ENCODE results near the gene USP47. TPM values are rescaled to one million over a fixed set of nuclear protein-coding genes. Genes with fewer than 3 reads are reported as not detected.

USP47 gene
- total RNA-seq, 1 donor from 2014 or later = 45.1 TPM

DNA sequence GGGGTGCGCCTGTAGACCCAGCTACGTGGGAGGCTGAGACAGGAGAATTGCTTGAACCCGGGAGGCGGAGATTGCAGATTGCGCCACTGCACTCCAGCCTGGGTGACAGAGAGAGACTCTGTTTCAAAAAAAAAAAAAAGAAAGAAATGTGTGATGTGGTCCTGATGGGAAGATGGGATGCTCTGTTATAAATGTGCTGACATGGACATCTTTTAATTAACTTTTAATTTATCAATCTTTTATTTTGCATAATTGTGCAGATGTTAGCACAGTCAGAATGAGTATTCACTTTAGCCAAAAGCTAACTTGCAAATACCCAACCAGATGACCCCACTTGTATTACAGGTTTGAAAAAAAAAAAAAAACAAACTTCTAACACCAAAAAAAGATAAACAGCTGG is 23.8 kb upstream of the USP47 start:
- no peak overlapping the region for H3K4me3 Mint-ChIP-seq (ENCODE audit: unreplicated experiment)
- no peak for DNase-seq (ENCODE audit: low spot score)
- no peaks in the 10 kb centered on the region for H3K9me3 Mint-ChIP-seq (ENCODE audit: unreplicated experiment)
- no peaks in the 10 kb centered on the region for H3K36me3 Mint-ChIP-seq (ENCODE audit: low read depth, unreplicated experiment)
- TF ChIP-seq CTCF (IDR thresholded peaks at IDR 0.05; ENCODE audit: unreplicated experiment) = no peak
- H3K4me1 Mint-ChIP-seq (ENCODE audit: unreplicated experiment) = peaks cover 4% of the 10 kb centered on the region
- H3K27ac Mint-ChIP-seq (ENCODE audit: unreplicated experiment) = no peak overlapping the region
- no peaks in the 10 kb centered on the region for H3K27me3 Mint-ChIP-seq (ENCODE audit: unreplicated experiment)

- H3K4me1 Mint-ChIP-seq (ENCODE audit: unreplicated experiment) = peaks cover 4% of the 10 kb centered on the region
- H3K27ac Mint-ChIP-seq (ENCODE audit: unreplicated experiment) = no peak overlapping the region
- peaks cover 2% of the 10 kb centered on the region for H3K9me3 Mint-ChIP-seq (ENCODE audit: unreplicated experiment)
- H3K27me3 Mint-ChIP-seq (ENCODE audit: unreplicated experiment) = no peaks in the 10 kb centered on the region
- H3K36me3 Mint-ChIP-seq (ENCODE audit: low read depth, unreplicated experiment) = peaks cover 1% of the 10 kb centered on the region
- no peak overlapping the region for H3K4me3 Mint-ChIP-seq (ENCODE audit: unreplicated experiment)
- no peak for DNase-seq (ENCODE audit: low spot score)
- TF ChIP-seq CTCF (IDR thresholded peaks at IDR 0.05; ENCODE audit: unreplicated experiment) = no peak
Observed at GRCh38 chr11:11818529-11819121, 23.1 kb upstream of the USP47 start.

DNA sequence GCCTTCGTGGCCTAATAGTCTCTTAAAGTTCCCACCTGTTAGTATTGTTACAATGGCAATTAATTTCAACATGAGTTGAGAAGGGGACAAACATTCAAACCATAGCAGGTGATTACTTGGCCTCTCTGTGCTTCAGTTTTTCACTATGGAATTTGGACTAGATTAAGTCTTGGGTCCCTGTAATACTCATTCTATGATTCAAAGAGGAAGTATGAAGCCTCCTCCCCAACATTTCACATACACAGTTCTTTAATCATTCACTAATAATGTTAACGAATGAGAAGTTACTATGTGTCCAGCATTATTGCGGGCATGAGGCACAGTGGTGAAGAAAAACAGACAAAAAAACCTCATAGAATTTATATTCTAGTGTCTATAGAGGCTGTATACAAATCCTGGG is 19.9 kb upstream of the USP47 start:
- no peak for TF ChIP-seq CTCF (IDR thresholded peaks at IDR 0.05; ENCODE audit: unreplicated experiment)
- peaks cover 4% of the 10 kb centered on the region for H3K4me1 Mint-ChIP-seq (ENCODE audit: unreplicated experiment)
- DNase-seq (ENCODE audit: low spot score) = no peak
- H3K36me3 Mint-ChIP-seq (ENCODE audit: low read depth, unreplicated experiment) = peaks cover 10% of the 10 kb centered on the region
- H3K27me3 Mint-ChIP-seq (ENCODE audit: unreplicated experiment) = no peaks in the 10 kb centered on the region
- H3K27ac Mint-ChIP-seq (ENCODE audit: unreplicated experiment) = no peak overlapping the region
- no peak overlapping the region for H3K4me3 Mint-ChIP-seq (ENCODE audit: unreplicated experiment)
- H3K9me3 Mint-ChIP-seq (ENCODE audit: unreplicated experiment) = peaks cover 5% of the 10 kb centered on the region

GRCh38 chr11:11822946-11823345 is 18.8 kb upstream of the USP47 start:
- TF ChIP-seq CTCF (IDR thresholded peaks at IDR 0.05; ENCODE audit: unreplicated experiment) = no peak
- H3K27ac Mint-ChIP-seq (ENCODE audit: unreplicated experiment) = no peak overlapping the region
- H3K27me3 Mint-ChIP-seq (ENCODE audit: unreplicated experiment) = no peaks in the 10 kb centered on the region
- DNase-seq (ENCODE audit: low spot score) = no peak
- peaks cover 5% of the 10 kb centered on the region for H3K9me3 Mint-ChIP-seq (ENCODE audit: unreplicated experiment)
- H3K4me3 Mint-ChIP-seq (ENCODE audit: unreplicated experiment) = no peak overlapping the region
- H3K4me1 Mint-ChIP-seq (ENCODE audit: unreplicated experiment) = no peaks in the 10 kb centered on the region
- H3K36me3 Mint-ChIP-seq (ENCODE audit: low read depth, unreplicated experiment) = peaks cover 10% of the 10 kb centered on the region

DNA sequence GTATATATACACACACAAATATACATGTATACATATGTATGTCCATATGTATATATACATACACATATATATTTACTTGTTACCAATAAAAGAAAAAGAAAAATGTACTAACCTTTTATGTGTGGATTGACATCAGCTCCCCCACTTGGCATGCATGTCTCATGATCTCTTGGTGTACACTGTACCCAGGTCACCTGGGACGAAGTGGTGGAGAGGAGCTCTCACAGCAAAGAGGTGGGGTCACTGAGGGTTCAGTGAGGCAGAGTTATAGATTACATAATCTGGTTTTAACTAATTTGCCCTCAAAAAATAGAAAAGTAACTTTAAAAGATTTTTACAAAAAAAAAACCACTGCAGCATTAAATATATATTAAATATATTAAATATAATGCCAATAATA is 15.5 kb upstream of the USP47 start:
- no peak overlapping the region for H3K4me3 Mint-ChIP-seq (ENCODE audit: unreplicated experiment)
- H3K9me3 Mint-ChIP-seq (ENCODE audit: unreplicated experiment) = peaks cover 5% of the 10 kb centered on the region
- H3K36me3 Mint-ChIP-seq (ENCODE audit: low read depth, unreplicated experiment) = peaks cover 10% of the 10 kb centered on the region
- no peak for TF ChIP-seq CTCF (IDR thresholded peaks at IDR 0.05; ENCODE audit: unreplicated experiment)
- no peaks in the 10 kb centered on the region for H3K27me3 Mint-ChIP-seq (ENCODE audit: unreplicated experiment)
- H3K4me1 Mint-ChIP-seq (ENCODE audit: unreplicated experiment) = no peaks in the 10 kb centered on the region
- no peak overlapping the region for H3K27ac Mint-ChIP-seq (ENCODE audit: unreplicated experiment)
- no peak for DNase-seq (ENCODE audit: low spot score)
